Neuronal stem cell (in vitro differentiated cells): ENCODE results near the gene LRFN3.

Experiments
- DNase-seq: peaks from one replicate; pipeline ENCODE4 v3.0.0-alpha.2; 2013; ENCODE audit warnings: low spot score
- H2AFZ ChIP-seq: one replicate; pipeline ENCODE4 v1.6.1; 2013; ENCODE audit warnings: mild to moderate bottlenecking, low read length, inconsistent platforms
- H2AK5ac ChIP-seq: 2 replicates; pipeline ENCODE4 v1.6.1; 2013; ENCODE audit warnings: low read depth, mild to moderate bottlenecking, inconsistent platforms, low read length, moderate library complexity, mixed read lengths
- H2BK120ac ChIP-seq: 2 replicates; pipeline ENCODE4 v1.6.1; 2013; ENCODE audit warnings: low read depth, mild to moderate bottlenecking, inconsistent platforms, low read length, moderate library complexity, mixed read lengths
- H2BK12ac ChIP-seq: one replicate; pipeline ENCODE4 v1.6.1; 2013; ENCODE audit warnings: low read length, inconsistent platforms
- H2BK15ac ChIP-seq: 2 replicates; pipeline ENCODE4 v1.6.1; 2013; ENCODE audit warnings: mild to moderate bottlenecking, low read length, inconsistent platforms, mixed read lengths
- H2BK5ac ChIP-seq: one replicate; pipeline ENCODE4 v1.6.1; 2013; ENCODE audit warnings: inconsistent platforms, mild to moderate bottlenecking, low read length, moderate library complexity
- H3K14ac ChIP-seq: one replicate; pipeline ENCODE4 v1.6.1; 2013; ENCODE audit warnings: low read length, inconsistent platforms
- H3K18ac ChIP-seq: 2 replicates; pipeline ENCODE4 v1.6.1; 2013; ENCODE audit warnings: low read length, inconsistent platforms
- H3K23ac ChIP-seq: 2 replicates; pipeline ENCODE4 v1.6.1; 2013; ENCODE audit warnings: low read depth, mild to moderate bottlenecking, mixed read lengths, low read length, inconsistent platforms; ENCODE audit not compliant: poor library complexity
- H3K27ac ChIP-seq: replicated peaks from 3 replicates; pipeline ENCODE4 v1.5.1; 2013; ENCODE audit warnings: low read length, inconsistent platforms
- H3K27me3 ChIP-seq, 3 experiments: 2 replicates each; pipeline ENCODE4 v1.6.1; 2013; ENCODE audit warnings: low read length in 3 of 3, mild to moderate bottlenecking in 2 of 3, inconsistent platforms in 1 of 3, low read depth in 1 of 3, mixed read lengths in 1 of 3, moderate library complexity in 1 of 3; ENCODE audit not compliant: control insufficient read depth in 3 of 3, insufficient read depth in 3 of 3
- H3K36me3 ChIP-seq, 2 donors: replicated peaks in 1 of 2; 2 replicates each; pipeline ENCODE4 v1.6.1; 2013; ENCODE audit warnings: low read length in 2 of 2; ENCODE audit not compliant: control insufficient read depth in 2 of 2, insufficient read depth in 2 of 2
- H3K4ac ChIP-seq: 2 replicates; pipeline ENCODE4 v1.6.1; 2013; ENCODE audit warnings: inconsistent platforms, mild to moderate bottlenecking, low read length, moderate library complexity
- H3K4me1 ChIP-seq, 2 donors: 1 replicate in 1 of 2; 2 replicates in 1 of 2; pipeline ENCODE4 v1.6.1; 2013; ENCODE audit warnings: low read length in 2 of 2, low read depth in 1 of 2; ENCODE audit not compliant: control insufficient read depth in 2 of 2, insufficient read depth in 1 of 2
- H3K4me2 ChIP-seq: one replicate; pipeline ENCODE4 v1.6.1; 2013; ENCODE audit warnings: mild to moderate bottlenecking, low read length, inconsistent platforms; ENCODE audit not compliant: insufficient read depth, poor library complexity, severe bottlenecking
- H3K4me3 ChIP-seq, 2 donors: 2 replicates each; pipeline ENCODE4 v1.5.1; 2013; ENCODE audit warnings: low read length in 2 of 2, mild to moderate bottlenecking in 2 of 2, inconsistent platforms in 1 of 2, moderate library complexity in 1 of 2
- H3K79me1 ChIP-seq: one replicate; pipeline ENCODE4 v1.6.1; 2013; ENCODE audit warnings: low read depth, mild to moderate bottlenecking, inconsistent platforms, low read length, moderate library complexity
- H3K9ac ChIP-seq: one replicate; pipeline ENCODE4 v1.6.1; 2013; ENCODE audit warnings: mild to moderate bottlenecking, low read depth, low read length, inconsistent platforms; ENCODE audit not compliant: poor library complexity
- H3K9me3 ChIP-seq, 2 donors: replicated peaks in 1 of 2; 2 replicates each; pipeline versions ENCODE3 to v1.6.1; 2013; ENCODE audit warnings: low read length in 2 of 2, mild to moderate bottlenecking in 2 of 2, inconsistent platforms in 1 of 2, low read depth in 1 of 2, mixed read lengths in 1 of 2, moderate library complexity in 1 of 2; ENCODE audit not compliant: control insufficient read depth in 2 of 2, insufficient read depth in 1 of 2
- H4K8ac ChIP-seq: one replicate; pipeline ENCODE4 v1.6.1; 2013; ENCODE audit warnings: low read depth, mild to moderate bottlenecking, inconsistent platforms, low read length, moderate library complexity
- H4K91ac ChIP-seq: one replicate; pipeline ENCODE4 v1.6.1; 2013; ENCODE audit warnings: low read length, low read depth, mild to moderate bottlenecking, inconsistent platforms; ENCODE audit not compliant: poor library complexity
- WGBS, 2 donors: extraction: QIAGEN DNeasy Blood & Tissue Kit; methylation state at CpG; one replicate each; pipeline ENCODE4 v1.1.7; 2013; ENCODE audit warnings: missing lambda C conversion rate in 2 of 2, mixed read lengths in 1 of 2; ENCODE audit not compliant: insufficient read length in 2 of 2, insufficient replicate concordance in 1 of 2; ENCODE audit errors: extremely low coverage in 2 of 2; 5-methylcytosine and 5-hydroxymethylcytosine counted together

LRFN3 gene

DNA sequence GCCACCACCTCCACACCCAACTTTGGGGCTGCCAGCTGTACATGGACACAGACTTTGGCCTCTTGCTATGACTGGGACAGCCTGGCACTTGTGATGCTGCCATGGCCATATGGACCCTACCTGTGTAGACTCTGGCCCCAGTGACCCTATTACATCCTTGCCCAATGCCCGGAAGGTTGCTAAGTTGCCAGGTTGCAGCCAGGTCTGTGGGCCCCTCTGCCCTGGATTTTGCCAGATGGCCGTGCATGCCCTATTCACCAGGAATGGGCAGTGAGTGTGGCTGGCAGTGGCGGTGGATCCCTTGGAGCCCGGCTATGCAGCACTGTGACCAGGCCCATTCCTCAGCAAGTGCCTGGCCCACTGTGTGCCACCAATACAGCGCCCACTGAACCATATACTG lies 49.9 kb downstream of the LRFN3 start:
- no peak overlapping the region for H2BK120ac ChIP-seq
- peaks cover 0 to 56% (median 21%) of the 10 kb centered on the region in 3 experiments for H3K27me3 ChIP-seq
- H3K4ac ChIP-seq: no peak overlapping the region
- no peak overlapping the region for H3K9ac ChIP-seq
- H3K9me3 ChIP-seq: peaks cover 0 to 2% of the 10 kb centered on the region in 2 donors
- H3K14ac ChIP-seq: no peak overlapping the region
- peak overlapping the region; percentile 4 for H3K23ac ChIP-seq
- H3K4me1 ChIP-seq: peaks cover 0 to 8% of the 10 kb centered on the region in 2 donors
- H3K36me3 ChIP-seq: no peaks in the 10 kb centered on the region
- no peak overlapping the region for H2BK12ac ChIP-seq
- no peak overlapping the region for H2BK15ac ChIP-seq
- peak overlapping the region in 1 of 2 donors; percentile 63 for H3K4me3 ChIP-seq
- no CpG with 5 or more reads among the region's 5 CpGs for WGBS, 2 donors
- H3K18ac ChIP-seq: peak overlapping the region; percentile 85
- H3K27ac ChIP-seq: no peak overlapping the region
- no peak overlapping the region for H2AFZ ChIP-seq
- no peak for DNase-seq
- H2AK5ac ChIP-seq: peak overlapping the region; percentile 4
- no peaks in the 10 kb centered on the region for H3K79me1 ChIP-seq
- no peak overlapping the region for H3K4me2 ChIP-seq
- no peak overlapping the region for H4K91ac ChIP-seq
- H4K8ac ChIP-seq: no peak overlapping the region
- H2BK5ac ChIP-seq: no peak overlapping the region

DNA sequence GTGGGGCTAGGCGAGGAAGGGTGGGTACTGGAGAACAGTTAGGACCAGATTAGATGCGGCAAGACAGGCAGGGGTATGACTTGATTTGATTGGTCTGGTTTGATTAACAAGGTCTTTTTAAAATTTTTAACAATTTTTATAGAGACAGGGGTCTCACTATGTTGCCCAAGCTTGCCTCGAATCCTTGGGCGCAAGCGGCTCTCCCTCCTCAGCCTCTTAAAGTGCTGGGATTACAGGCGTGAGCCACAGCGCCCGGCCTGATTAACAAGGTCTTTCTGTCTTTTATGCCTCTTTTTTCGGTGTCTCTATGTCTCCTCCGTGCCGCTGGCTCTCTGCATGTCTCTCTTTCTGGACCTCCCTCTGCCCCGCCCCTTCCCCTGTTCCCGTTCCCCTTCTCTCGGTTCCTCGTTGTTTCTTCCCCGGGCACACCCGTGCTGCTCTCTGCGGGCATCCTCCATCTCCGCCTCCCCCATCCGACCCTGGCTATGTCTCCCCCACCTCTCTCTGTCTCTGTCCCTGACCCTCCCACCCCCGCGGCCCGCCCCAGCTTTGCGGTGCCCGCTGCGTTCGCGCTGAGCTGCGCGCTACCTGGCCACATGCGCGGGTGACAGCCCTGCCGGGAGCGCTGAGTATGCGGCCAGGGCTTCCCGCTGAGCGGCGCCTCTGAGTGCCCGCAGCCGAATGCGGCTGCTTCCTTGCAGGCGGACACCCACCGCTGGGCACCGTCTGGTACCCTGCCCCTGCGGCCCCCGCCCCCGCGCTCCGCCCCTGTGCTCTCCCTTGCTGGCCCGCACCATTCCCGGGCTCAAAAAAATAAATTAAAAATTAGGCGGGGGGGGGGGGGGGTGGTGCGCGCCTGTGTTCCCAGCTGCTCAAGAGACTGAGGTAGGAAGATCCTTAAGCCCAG lies 50.7 kb downstream of the LRFN3 start:
- H3K18ac ChIP-seq: peak overlapping the region; percentile 60
- no peak overlapping the region for H3K27ac ChIP-seq

DNA sequence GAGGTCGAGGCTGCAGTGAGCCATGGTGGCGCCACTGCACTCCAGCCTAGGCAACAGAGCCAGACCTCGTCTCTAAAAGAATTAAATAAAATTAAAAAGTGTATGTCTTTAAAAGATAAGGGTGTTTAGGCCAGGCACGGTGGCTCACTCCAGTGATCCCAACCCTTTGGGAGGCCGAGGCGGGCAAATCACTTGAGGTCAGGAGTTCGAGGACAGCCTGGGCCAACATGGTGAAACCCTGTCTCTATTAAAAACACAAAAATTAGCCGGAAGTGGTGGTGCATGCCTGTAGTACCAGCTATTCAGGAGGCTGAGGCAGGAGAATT lies 51.4 kb downstream of the LRFN3 start:
- Histone ChIP-seq H2AFZ (peak overlapping the region; percentile 90), H3K27ac (no peak overlapping the region), H3K4ac (no peak overlapping the region), H3K27me3 (peaks cover 0 to 56% (median 19%) of the 10 kb centered on the region in 3 experiments), H3K36me3 (no peaks in the 10 kb centered on the region), H2AK5ac (no peak overlapping the region), H4K8ac (no peak overlapping the region), H2BK15ac (no peak overlapping the region), H2BK5ac (no peak overlapping the region), H3K14ac (no peak overlapping the region), H3K4me1 (peaks cover 0 to 8% of the 10 kb centered on the region in 2 donors), H3K18ac (no peak overlapping the region), H4K91ac (no peak overlapping the region), H3K4me2 (peak overlapping the region; percentile 78), H3K9ac (no peak overlapping the region), H3K79me1 (no peaks in the 10 kb centered on the region), H2BK120ac (no peak overlapping the region), H2BK12ac (no peak overlapping the region), H3K9me3 (peaks cover 0 to 2% of the 10 kb centered on the region in 2 donors), H3K4me3 (no peak overlapping the region), H3K23ac (no peak overlapping the region)
- no CpG with 5 or more reads among the region's 8 CpGs for WGBS, 2 donors
- DNase-seq: no peak

More for the DNA sequence above, 50.7 kb downstream of the LRFN3 start:
- Histone ChIP-seq H3K27me3 (peaks cover 0 to 56% (median 21%) of the 10 kb centered on the region in 3 experiments), H3K14ac (no peak overlapping the region), H3K36me3 (no peaks in the 10 kb centered on the region), H2BK12ac (no peak overlapping the region), H3K79me1 (no peaks in the 10 kb centered on the region), H3K9ac (peak overlapping the region; percentile 16), H2BK5ac (no peak overlapping the region), H3K9me3 (peaks cover 0 to 2% of the 10 kb centered on the region in 2 donors), H2BK15ac (no peak overlapping the region), H3K4me3 (peak overlapping the region; percentile 13 to 72), H2AK5ac (peak overlapping the region; percentile 4), H3K4ac (no peak overlapping the region), H2AFZ (peak overlapping the region; percentile 90), H4K91ac (no peak overlapping the region), H3K4me1 (peaks cover 0 to 8% of the 10 kb centered on the region in 2 donors), H2BK120ac (no peak overlapping the region), H3K4me2 (peak overlapping the region; percentile 78), H3K23ac (no peak overlapping the region), H4K8ac (no peak overlapping the region)
- DNase-seq: no peak
- WGBS, 2 donors: no CpG with 5 or more reads among the region's 54 CpGs

DNA sequence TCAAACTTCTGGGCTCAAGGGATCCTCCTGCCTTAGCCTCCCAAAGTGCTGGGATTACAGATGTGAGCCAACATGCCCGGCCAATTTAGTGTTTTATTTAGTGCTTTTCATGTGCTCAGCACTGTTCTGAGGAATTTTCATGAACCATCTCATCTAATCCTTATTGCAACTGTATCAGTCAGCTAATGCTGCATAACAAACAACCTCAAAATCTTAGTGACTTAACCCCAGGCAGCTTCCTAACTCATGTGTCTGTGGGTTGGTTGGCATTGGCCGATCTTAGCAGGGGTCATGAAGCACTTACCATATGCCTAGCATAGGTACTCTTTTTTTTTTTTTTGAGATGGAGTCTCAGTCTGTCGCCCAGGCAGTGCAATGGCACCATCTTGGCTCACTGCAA lies 52.6 kb downstream of the LRFN3 start:
- H3K4me1 ChIP-seq: peaks cover 6 to 7% of the 10 kb centered on the region in 2 donors
- H3K9ac ChIP-seq: no peak overlapping the region
- H4K8ac ChIP-seq: no peak overlapping the region
- H3K4ac ChIP-seq: no peak overlapping the region
- H3K18ac ChIP-seq: no peak overlapping the region
- no peak overlapping the region for H2BK15ac ChIP-seq
- no peak overlapping the region for H3K14ac ChIP-seq
- H3K36me3 ChIP-seq: no peaks in the 10 kb centered on the region
- H3K9me3 ChIP-seq: peaks cover 0 to 2% of the 10 kb centered on the region in 2 donors
- no peak overlapping the region for H2BK120ac ChIP-seq
- no peak overlapping the region for H2BK5ac ChIP-seq
- H2AFZ ChIP-seq: no peak overlapping the region
- WGBS, 2 donors: no CpG with 5 or more reads among the region's 3 CpGs
- no peaks in the 10 kb centered on the region for H3K79me1 ChIP-seq
- peaks cover 0 to 51% (median 16%) of the 10 kb centered on the region in 3 experiments for H3K27me3 ChIP-seq
- H2BK12ac ChIP-seq: no peak overlapping the region
- no peak for DNase-seq
- H3K23ac ChIP-seq: no peak overlapping the region
- no peak overlapping the region for H3K4me3 ChIP-seq
- no peak overlapping the region for H4K91ac ChIP-seq
- H3K27ac ChIP-seq: no peak overlapping the region
- H3K4me2 ChIP-seq: no peak overlapping the region
- H2AK5ac ChIP-seq: no peak overlapping the region
